ENCODE measurements around the gene CSDE1.

Gene CSDE1

DNA sequence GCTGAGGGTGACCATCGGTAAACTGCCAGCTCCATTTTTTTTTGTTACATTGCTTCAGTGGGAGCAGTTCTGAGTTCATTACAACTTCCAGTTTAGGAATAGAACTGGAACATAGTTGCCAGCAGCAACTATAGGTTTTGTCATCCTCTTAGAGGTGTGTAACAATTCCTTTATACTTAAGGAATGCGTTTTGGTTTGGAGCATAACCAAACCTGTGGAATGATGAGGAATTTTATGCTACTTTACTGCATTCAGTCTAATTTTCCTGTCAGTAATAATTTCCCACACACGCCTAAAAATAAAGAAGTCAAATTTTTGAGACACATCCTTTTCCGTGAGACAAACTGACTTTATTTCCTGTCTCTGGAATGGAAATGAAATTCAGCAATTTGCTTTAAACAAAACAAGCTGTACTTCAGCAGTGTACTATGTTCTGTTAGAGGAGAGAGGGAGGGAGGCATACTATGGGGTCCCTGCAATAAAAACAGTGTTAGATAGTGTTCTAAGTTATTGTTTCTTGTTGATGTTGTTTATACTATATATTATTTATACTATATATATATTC lies 57.7 kb downstream of the CSDE1 start:
- DNase-seq = no peak

DNA sequence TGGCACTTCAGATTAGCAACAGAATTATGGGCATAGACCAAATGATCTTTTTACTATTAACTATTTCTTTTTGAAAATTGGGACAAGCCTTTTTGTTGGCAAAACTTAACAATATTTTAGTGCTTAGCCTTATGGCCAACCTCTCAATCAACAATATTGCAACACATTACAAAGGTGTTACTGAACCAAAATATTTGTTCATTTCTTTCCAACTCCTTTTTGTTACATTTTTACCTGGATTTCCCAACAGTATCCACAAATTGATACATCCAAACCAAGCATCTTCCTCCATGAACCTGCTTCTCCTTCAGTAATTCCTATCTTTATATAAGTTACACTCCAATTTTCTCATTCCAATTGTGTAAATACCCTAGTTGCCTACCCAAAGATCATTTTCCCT lies 61.0 kb downstream of the CSDE1 start:
- no peak for DNase-seq

- DNase-seq = no peak
These were observed 62.2 kb downstream of the CSDE1 start, which contains the start of gene AMPD1 for GRCh38 chr1:114695430-114696058. AMPD1 (minus strand) TSS chr1:114695546; CDS start chr1:114695471, 75 bp downstream.

GRCh38 chr1:114694540-114695310 lies 63.1 kb downstream of the CSDE1 start:
- DNase-seq = no peak

DNA sequence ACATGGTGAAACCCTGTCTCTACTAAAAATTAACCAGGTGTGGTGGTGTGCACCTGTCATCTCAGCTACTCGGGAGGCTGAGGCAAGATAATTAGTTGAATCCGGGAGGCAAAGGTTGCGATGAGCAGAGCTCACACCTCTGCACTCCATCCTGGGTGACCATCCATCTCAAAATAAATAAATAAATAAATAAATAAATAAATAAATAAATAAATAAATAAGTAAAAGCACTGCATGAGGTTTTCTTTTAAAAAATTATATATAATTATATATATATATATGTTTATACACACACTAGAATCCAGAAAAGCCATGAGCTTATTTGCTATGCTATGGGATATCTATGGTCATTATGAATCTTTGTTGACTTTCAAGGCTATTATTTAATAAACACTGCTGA lies 64.8 kb downstream of the CSDE1 start:
- no peak for DNase-seq

GRCh38 chr1:114691061-114691460 lies 66.7 kb downstream of the CSDE1 start:
- DNase-seq = no peak

DNA sequence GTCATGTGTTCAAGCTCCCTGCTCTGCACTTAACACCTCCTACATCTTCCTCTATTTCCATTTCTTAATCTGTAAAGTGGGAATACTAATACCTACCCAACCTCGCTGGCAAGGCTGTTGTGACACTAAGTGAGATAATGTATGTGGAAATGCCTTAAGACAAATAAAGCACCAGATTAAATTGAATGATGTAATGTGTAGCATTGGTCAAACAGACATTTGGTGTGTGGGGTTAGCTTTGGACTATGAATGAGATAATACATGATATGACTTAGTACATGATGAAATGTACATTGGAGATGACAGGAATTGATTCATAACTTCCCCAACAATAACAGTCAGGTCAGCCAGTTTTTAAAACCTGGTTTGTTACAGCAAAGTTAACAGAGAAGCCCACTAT lies 67.6 kb downstream of the CSDE1 start:
- no peak for DNase-seq

DNA sequence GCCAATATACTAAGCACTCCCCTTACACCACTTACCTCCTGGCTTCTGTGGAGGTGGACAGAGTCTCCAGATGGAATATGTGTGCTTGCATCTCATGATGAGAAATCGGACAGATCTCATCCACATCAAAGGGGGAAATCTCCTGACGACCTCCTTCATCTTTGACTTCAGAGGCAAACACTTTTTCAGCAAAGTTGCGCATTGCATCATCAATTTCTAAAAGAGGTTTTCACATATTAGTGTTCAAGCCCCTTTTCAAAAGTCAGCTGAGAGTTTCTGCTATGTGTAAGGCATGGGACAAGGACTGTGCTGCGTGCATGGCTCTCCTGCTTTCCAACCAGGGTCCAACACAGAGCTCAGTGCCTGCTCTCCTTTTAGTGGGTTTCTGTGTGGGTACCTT lies 69.3 kb downstream of the CSDE1 start:
- DNase-seq = no peak

DNA sequence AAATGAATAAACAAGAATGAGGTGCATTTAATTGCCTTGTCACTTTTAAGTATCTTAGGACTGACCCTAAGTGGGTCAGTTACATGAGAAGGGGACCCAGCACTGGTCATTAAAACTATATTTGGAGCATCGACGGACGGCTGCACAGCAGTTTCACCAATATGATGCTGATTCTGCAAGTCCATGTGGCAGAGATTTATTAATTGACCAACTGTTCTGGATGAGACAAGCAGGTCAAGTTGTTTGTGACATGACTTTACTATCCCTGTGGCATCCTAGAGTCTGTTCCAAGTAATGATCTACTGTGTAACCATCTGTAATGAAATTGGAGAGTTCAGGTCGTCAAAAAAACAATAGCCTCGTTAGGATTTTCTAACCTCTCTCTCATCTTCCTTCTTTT lies 71.9 kb downstream of the CSDE1 start:
- DNase-seq = no peak

- no peak for DNase-seq
These were observed 80.1 kb downstream of the CSDE1 start for GRCh38 chr1:114677691-114678090.

GRCh38 chr1:114676115-114676514 lies 81.7 kb downstream of the CSDE1 start:
- no peak for DNase-seq

GRCh38 chr1:114671939-114672275 lies 85.9 kb downstream of the CSDE1 start:
- DNase-seq = no peak

DNA sequence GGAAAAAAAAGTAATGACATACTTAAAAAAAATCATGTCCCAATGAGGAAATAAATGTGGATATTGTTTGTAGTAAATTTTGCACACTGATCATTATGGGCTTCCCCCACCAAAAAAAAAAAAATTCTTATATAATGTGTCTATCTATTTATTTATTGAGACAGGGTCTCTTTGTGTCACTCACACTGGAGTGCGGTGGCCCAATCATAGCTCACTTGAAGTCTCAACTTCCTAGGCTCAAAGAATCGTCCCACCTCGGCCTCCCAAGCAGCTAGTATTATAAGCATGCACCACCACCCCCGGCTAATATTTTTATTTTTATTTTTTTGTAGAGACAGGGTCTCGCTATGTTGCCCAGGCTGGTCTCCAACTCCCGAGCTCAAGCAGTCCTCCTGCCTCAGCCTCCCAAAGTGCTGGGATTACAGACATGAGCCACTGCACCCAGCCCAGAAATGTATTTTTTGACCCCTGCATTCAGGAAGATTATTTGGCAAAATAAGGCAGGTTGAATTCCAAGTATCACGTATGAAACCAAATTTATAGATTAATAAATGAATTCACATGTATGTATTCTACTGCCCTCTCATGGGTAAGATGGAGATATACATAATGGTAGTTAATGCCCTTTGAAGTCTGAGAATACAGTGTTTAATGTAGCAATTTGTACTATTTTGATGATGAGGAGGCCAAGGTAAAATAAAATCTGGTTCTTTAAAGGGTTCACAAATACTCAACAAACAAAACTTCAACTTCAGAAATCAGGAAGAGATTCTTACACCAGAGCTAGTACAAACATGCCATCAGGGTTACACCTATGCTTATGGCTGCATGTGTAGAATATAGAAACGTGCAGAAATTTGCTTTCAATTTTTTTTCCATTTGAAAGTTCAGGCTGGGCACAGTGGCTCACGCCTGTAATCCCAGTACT lies 86.5 kb downstream of the CSDE1 start:
- no peak for DNase-seq

- peak; percentile 78 for DNase-seq
These were observed 87.4 kb downstream of the CSDE1 start for GRCh38 chr1:114670083-114671010.

- no peak for DNase-seq
These were observed 88.2 kb downstream of the CSDE1 start, which contains the start of gene DENND2C for GRCh38 chr1:114669562-114670082. DENND2C (minus strand) TSS chr1:114670049; CDS start chr1:114625984, 44,065 bp downstream.

DNA sequence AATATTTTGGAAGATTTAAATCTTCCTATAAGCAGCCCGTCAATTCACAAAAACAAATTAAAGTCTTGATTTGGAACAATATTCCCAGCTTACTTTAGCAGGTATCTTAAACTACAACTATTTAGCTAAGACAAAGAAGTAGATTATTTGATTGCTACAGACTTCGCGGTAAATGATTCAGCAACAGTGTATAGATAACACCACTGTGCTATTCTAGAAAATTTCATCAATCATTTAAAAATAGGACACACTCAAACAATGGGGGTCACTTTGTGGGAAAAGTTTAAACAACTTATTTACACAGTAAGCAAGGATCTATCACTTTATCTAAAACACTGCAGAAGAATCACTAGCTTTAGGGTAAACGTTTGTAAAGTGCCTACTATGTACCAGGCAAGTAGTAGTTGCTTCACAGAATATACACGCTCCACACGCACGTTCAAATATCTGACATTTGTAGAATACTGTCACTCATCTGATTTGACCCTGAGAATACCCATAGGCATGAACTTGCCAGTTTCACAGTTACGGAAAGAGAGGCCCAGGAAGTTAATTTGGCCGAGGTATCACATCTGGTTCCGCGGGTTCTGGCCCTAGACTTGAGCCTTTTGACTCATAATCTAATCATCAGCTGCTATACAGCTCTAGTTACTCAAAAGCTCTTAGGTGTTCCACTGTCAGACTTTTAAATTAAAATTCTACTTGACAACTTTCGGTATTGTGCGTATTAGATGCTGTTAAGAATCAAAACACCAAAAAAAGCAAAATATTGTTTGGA lies 88.8 kb downstream of the CSDE1 start:
- no peak for DNase-seq

DNA sequence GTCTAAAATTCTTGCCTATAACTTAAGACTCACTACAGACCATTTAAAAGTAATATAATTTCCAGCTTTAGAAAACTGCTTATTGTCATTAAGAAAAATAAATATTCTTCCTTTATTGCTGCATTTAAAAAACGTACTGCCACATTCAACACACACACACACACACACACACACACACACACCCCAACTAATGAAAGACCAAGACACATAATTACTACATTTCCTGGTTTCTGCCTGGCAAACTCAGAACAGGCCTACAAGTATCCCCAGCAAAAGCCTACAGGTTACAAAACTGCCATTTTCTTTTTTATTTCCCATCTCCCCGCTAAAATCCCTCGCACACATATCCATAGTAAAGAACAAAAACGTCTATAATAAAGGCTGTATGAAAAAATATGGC lies 89.4 kb downstream of the CSDE1 start:
- no peak for DNase-seq

DNA sequence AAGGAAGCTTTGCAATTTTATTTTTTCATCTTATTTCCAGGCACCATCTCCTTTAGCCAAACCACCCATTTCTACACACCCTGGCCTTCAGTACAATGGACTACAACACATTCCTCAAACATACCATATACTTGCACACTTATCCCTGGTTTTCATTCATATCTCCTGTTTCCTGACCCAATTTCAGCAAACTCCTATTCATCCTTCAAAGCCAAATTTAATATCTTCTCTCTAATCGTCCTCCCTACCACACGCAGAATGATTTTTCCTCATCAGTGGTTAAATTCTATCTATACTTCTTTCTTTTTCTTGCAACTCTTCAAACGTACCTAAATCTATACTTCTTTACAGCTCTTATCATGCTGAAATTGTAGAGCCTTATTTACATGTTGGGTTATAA lies 90.8 kb downstream of the CSDE1 start:
- no peak for DNase-seq
